Activated CD8-positive, alpha-beta memory T cell treated with anti-CD3 and anti-CD28 coated beads for 48 hours (primary cell): Measurements from ENCODE around the gene TEKT1.
"Not testable (repeated sequence)": the region's sequence is repeated elsewhere in the genome, so short reads cannot be mapped to it uniquely, and the experiment has no call there.

ENCODE experiments used
- DNase-seq, 3 experiments: peaks; one replicate each; pipeline ENCODE4 v3.0.0-alpha.2; 2020; ENCODE audit warnings: low read depth in 2 of 3, low spot score in 2 of 3

Gene TEKT1

DNA sequence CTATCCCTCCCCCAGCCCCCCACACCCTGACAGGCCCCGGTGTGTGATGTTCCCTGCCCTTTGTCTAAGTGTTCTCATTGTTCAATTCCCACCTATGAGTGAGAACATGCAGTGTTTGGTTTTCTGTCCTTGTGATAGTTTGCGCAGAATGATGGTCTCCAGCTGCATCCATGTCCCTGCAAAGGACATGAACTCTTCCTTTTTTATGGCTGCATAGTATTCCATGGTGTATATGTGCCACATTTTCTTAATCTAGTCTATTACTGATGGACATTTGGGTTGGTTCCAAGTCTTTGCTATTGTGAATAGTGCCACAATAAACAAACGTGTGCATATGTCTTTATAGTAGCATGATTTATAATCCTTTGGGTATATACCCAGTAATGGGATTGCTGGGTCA is 15.2 kb downstream of the TEKT1 start:
- not testable (repeated sequence) for DNase-seq

DNA sequence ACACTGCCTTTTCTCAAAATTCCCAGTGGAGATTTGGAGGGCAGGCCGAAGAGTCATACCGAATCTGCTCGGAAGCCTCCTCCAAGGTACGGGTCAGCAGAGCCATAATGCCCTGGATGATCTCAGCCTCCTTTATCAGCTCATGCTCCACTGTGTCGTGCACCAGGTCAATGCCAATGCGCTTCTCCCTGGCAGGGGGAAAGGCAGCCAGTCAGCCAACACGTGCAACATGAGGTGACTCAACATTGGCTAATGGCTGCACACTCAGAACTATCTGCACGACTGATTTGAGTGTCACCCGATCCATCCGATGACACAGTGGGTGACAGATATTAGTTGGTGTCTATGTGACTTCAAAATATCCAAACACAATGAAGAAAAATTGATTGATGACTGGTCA is 15.8 kb downstream of the TEKT1 start:
- no peak for DNase-seq

DNA sequence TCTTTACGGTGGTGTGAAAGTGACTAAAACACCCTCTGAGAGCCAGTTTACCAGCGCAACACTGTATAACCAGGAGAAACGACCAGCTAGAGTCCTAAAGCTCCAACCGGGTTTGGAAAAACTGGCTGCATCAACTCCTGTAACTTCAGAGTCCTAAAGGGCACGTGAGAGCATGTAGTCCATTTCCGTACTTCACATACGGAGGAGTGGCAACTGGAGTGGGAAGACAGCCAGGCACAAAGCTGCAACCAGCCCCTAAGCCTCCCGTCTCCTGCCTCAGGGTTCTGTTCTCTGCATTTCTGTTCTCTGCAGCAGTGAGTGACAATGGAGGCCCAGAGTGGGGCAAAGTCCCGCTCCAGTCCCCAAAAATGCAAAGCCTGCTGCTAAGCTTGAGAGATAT is 19.2 kb downstream of the TEKT1 start:
- no peak for DNase-seq

DNA sequence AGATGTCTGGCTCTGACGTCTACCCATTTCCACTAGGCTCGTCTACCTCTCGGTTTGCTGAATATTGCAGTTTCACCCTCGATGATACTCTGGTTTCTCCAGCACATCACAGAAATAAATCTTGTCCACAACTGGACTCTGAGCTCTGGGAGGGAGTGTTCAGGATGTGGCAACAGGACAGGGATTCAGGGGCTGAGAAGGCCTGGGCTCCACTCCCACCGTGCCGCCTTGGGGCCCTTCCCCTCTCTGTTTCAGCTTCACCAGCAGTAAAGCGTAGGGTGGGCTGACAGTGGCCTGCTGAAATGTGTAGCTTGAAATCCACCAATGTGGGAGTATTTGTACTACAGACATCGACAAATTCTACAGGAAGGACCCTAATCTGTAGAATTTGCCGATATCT is 20.0 kb downstream of the TEKT1 start:
- DNase-seq: no peak

DNA sequence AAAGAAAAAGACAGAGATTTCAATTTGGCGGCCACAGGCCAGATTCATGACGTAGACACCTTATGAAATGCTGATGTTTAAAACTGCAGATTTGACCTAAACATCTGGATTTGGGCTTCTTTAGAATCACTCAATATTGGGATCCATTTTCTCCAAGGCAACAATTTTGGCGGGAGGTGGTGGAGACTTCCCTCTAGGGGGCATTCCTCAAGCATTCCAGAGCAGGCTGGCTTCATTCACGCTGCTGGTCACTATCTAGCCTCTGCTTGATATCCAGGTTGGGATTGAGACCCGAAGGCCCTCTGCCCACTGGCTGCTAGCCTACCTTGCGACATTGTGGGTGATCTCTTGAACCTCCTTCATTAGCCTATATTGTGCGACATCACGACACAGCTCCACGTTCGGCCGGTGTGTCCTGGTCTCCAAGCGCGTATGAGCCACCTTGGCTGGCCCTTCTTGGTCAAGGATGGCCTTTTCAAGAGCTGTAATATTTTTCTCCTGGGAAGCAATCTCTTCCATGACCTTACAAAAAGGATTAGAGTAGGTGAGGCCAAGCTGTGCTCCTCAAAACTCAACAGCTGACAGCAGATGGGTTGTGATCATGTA is 31.0 kb downstream of the TEKT1 start:
- DNase-seq: no peak

DNA sequence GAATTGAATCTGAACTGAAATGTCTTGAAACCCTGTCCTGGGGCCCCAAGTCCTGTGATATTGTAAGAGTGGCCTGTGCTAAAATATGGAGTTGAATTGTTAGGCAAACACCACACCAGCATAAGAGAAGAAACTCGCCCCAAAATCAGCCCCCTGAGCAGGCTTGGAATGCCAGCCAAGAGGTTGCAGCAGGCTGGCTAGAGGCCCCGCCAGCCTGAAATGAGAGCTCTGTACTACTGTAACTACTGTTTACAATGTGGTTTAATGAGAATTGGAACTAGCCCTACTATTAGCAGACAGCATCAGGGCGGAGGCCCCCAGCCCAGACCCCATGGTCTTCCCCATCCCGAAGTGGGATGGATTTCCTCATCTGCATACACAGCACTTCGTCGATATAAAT is 31.8 kb downstream of the TEKT1 start:
- no peak for DNase-seq

DNA sequence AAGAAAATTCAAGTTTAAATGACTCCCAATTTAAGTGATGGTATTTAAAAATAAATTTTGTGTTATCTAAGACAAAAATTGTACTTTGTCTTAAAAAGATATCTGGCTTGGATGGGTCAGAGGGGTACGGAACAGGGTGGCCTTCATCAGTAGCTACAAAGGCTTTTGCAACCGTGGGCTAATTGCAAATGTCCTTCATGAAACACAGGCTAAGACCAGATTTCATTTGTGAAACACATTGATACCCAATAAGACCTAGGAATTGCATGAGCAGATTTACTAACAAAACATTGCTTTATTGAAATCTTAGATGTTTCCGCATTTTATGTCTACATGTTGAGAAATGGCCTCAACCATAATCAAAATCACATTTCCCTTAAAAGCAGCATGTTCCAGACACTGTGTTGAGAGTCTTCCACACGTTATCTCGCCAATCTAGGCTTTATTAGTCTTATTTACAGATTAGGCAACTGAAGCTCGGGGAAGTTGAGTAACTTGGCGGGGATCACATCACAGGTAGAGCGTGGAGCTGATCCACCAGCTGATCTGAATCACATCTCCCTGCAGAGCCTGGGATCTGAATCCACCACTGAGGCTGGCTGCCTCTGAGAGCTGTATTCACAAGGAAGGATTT is 33.7 kb downstream of the TEKT1 start:
- DNase-seq: no peak

DNA sequence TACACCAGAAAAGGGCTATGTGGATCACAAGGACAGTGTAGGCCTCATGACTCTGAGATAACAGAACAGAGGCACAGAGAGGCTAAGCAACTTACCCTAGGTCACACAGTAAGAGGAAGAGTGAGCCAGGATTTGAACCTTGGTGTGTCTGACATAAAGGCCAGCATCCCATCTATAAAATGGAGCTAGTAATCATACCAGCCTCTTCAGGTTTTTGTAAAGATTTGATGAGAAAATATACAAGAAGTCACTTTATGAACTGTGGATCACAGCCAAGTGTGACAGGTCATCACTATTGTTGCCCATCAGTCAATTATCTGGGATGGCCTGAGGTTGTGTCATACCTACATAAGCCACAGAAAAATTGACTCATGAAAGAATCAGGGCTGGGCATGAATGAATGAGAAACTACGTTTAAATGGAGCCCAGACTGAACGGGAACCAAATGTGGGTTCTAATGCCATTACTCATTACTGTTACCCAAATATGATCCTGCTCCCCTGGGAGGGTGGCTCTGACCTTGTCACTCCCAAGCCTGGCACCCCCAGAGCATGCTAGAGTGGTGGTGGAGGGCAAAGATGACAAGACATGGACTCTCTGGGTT is 34.5 kb downstream of the TEKT1 start:
- no peak for DNase-seq

DNA sequence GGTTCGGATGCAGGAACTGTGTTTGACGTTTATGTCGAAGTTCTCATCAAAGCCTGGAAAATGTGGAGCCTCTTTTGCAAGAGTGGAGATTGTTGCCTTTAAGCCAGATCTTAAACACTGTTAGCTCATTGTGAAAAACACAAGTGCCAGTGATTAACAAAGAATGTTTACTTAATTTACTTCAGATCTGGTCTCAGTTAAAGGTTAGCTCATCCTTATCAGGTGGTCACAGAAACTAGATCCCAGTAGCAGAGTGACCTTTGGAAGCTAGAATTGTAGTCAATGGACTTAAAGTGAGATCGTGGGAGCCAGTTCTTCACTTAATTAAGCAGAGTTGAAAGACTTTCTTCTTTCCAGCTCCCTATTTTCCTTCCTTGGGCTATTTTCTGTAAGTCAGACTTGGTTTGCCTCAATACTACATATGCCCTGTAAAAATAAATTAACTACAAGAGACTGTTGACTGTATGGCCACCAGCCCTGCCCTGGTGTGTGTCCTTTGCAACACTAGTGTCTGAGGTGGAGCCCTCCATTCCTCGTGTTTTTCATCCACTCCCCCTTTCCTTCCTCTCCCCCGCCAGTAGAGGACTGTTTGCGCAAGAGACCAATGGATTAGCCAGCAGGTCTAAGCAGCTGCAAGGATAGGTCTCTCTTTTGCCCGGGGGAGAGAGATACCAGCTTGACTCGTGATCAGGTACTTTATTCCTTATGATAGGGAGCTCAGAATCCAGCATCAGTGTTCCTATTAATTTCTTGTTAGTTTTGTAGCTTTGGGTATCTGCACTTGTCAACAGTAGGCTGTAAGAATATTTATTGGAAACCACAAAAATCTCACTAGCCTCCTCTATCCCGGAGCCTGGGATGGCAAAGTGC is 35.3 kb downstream of the TEKT1 start:
- no peak for DNase-seq

DNA sequence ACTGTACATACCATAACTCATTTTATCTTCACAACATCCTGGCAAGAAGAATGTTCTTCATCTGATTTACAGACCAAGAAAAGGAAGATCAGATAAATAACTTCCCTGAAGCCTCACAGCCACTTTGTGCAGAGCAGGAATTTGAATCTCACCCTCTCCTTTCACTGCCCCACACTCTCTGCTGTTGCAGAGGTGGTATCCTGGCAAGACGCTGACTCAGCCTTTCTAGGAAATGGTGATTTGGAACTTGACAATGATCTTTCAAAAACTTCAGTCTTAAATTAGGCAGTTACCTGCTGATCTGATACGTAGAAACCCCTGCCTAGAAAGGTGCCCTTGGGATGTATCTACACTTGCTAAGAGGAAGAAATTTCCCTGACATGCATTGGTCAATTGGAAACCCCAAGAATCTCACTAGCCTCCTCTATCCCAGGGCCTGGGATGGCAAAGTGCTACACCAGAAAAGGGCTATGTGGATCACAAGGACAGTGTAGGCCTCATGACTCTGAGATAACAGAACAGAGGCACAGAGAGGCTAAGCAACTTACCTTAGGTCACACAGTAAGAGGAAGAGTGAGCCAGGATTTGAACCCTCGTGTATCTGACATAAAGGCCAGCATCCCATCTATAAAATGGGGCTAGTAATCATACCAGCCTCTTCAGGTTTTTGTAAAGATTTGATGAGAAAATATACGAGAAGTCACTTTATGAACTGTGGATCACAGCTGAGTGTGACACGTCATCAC is 37.6 kb downstream of the TEKT1 start:
- no peak for DNase-seq

DNA sequence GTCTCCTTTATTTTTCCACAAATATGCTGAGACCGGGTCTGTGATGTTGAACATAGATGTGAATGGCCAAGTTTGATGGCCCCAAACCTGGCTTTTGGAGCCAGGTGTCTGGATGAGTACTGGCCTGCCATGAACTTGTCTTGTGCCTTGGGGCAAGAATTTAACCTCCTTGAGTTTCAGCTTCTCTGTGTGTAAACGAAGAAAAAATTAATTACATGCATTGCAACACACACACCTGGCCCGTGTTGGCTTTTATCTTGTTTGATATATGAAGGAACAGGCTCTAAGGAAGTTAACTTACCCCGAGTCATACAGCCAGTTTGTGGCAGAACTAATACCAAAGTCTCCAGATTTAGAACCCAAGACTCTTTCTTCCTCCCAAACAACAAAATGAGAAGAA is 42.4 kb downstream of the TEKT1 start:
- DNase-seq: no peak

DNA sequence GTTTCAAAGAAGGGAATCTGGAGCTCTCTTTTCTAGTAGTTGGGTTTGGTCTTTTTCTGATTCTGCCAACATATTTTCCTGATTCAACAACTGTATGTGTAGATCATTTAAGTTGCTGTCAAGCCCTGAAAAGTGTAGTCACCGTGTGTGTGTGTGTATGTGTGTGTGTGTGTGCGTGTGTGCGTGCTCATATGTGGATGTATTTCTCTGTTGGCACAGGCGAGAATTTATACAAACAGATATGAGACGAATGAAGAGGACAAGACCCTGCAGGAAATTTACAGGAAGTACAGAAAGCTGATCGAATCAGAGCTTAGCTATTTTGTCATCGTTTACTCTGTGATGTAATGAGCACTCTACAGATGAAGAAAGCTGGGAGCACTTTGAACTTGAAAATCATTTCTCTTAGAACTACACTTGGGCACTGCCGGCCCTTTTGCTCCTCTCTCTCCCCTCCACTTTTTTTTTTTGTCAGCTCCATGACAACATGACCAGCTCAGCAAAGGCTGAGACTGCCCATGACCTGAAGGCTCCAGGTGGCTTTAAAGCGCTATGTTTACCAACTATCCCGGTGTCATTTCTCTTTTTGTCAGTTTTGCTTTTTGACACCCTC is 44.3 kb downstream of the TEKT1 start:
- no peak for DNase-seq

DNA sequence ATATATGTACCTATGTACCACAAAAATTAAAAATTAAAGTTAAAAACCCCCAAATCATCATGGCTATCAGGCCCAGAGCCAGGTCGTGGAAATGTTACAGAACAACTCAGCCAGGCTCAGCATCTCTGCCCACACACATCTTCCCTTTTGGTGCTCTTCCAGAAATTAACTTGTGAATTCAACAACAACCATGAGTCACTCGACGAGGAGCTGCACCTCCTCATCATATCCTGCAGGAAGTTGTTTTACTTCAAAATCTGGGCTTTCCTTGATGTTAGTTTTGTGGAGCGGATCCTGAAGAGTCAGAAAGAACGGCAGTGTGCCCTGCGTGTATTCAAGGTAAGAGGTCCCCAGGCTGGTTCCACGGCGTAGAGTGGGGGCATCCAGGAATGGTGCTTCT is 44.9 kb downstream of the TEKT1 start:
- DNase-seq: no peak

DNA sequence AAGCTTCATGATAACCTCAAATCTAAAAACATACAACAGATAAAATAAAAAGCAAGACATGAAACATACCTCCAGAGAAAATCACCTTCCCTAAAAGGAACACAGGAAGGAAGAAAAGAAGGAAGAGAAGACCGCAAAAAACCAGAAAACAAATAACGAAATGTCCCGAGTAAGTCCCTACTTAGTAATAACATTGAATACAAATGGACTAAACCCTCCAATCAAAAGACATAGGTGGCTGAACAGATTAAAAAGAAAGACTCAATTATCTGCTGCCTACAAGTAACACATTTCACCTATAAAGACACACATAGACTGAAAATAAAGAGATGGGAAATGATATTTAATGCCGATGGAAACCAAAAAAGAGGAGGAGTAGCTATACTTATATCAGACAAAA is 49.3 kb downstream of the TEKT1 start:
- no peak for DNase-seq

DNA sequence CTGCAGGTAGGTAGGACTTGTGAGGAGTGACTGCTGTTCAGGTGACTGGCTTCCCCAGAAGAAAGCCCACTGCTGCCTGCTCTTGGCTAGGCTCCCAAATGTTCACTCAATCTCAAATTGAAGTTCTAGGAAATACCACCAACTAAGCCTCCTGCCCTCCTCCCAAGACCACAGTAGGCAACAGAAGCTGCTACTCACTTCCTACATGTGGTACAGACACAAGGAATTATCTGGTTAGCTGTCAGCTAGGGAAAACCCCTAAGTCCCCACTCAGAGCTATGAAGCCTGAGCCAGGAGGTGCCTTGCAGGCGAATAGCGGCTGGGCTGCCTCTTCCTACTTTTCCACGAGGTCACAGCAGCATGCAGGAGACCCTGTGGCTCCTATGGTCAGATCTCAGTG is 50.6 kb downstream of the TEKT1 start:
- no peak for DNase-seq

DNA sequence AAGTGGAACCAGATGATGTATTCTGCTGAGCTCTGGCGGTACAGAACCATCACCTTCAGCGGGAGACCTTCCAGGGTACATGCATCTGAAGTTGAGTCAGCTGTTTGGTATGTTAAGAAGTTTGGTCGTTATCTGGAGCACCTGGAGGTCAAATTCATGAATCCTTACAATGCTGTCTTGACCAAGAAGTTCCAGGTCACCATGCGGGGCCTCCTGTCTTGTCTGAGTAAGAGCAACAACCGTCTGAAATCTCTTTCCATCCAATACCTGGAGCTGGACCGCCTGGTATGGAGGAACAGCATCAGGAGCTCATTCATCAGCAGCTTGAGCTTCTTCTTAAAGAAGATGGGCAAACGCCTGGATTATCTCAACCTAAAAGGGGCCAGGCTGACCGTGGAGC is 51.5 kb downstream of the TEKT1 start:
- DNase-seq: no peak

DNA sequence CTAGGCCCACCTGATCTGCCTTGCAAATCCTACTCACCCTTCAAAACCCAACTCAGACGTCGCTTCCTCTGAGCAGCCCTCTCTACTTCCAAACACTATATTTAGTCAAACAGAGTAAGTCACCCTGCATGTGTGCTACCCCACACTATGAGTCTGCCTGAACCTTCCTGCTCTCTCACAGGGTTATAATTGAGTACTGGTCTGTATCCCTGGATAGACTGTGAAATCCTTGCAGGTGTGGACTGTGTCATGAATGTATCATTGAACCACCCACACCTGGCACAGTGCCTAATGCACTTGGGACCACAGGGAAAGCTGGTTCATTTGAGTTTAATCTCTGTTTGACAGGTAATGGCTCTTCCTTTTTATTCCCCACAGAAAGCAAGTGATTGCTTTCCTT is 52.1 kb downstream of the TEKT1 start:
- no peak for DNase-seq

DNA sequence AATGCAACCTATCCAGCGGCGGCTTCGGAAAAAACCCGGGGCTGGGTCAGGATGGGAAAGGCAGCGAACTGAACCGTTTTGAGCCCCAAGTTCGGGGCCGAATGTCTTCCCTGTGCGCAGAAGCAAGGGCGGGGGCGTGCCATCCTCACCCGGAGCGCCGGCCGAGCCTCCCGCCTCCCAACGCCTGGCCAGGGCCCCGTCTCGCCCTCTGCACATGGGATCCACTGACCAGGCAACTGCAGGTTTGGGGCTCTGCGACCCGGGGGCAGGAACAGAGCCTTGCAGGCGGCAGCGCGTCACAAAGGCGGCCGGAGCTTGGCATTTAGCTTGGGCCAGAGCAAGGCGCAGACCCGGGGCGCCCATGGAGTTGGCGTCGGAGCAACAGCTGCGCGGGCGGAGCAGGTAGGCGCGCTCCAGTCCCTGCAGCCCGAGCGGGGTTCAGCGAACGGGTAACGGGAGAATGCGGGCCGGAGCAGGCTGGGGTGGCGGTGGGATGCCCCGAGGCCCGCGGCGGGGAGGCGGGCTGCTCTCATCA is 55.6 kb downstream of the TEKT1 start, which contains the start of gene FBXO39:
TSS of gene FBXO39 (plus strand) at position 345 of the 535 bp plus-strand sequence. CDS start 3,654 bp downstream, outside the sequence.
- no peak for DNase-seq

DNA sequence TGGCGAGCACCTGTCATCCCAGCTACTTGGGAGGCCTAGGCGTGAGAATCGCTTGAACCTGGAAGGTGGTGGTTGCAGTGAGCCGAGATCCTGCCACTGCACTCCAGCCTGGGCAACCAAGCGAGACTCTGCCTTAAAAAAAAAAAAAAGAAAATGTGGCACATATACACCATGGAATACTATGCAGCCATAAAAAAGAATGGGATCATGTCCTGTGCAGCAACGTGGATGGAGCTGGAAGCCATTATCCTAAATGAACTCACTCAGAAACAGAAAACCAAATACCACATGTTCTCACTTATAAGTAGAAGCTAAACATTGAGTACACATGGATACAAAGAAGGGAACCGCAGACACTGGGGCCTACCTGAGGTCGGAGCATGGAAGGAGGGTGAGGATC is 56.6 kb downstream of the TEKT1 start:
- DNase-seq: not testable (repeated sequence)

DNA sequence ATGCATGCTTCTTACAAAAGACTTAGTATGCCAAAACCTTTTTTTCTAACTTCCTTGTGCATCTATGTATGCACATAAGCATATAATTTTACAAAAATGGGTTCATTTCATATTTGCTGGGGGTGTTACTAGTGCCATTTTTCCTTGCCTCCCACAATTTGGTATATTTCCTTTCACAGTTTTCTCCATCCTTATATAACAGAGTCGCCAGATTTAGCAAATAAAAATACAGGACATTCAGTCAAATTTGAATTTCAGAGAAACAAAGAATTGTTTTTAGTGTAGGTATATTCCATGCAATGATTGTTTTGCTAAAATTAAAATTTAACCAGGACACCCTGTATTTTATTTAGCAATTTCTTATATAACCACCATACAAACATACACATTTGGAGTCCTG is 59.5 kb downstream of the TEKT1 start:
- no peak for DNase-seq
